Ishikawa (cell line): ENCODE measurements around the gene TIAM1.

Source experiments
- CEBPB ChIP-seq: IDR thresholded peaks from 2 replicates; pipeline ENCODE4 v1.6.1; 2012
- CREB1 ChIP-seq: IDR thresholded peaks from 2 replicates; pipeline ENCODE4 v1.6.1; 2012; ENCODE audit warnings: low read depth
- EGR1 ChIP-seq: IDR thresholded peaks from 2 replicates; pipeline ENCODE4 v1.6.1; 2012
- EP300 ChIP-seq: IDR thresholded peaks from 2 replicates; pipeline ENCODE4 v1.6.1; 2012; ENCODE audit warnings: borderline replicate concordance
- FOXM1 ChIP-seq: IDR thresholded peaks from 2 replicates; pipeline ENCODE4 v1.6.1; 2012; ENCODE audit warnings: low read depth, borderline replicate concordance
- NFIC ChIP-seq: IDR thresholded peaks from 2 replicates; pipeline ENCODE4 v1.6.1; 2012
- RAD21 ChIP-seq: IDR thresholded peaks from 2 replicates; pipeline ENCODE4 v1.6.1; 2012; ENCODE audit warnings: low read depth
- TAF1 ChIP-seq: IDR thresholded peaks from 2 replicates; pipeline ENCODE4 v1.6.1; 2012; ENCODE audit warnings: low read depth, mild to moderate bottlenecking
- TCF12 ChIP-seq: IDR thresholded peaks from 2 replicates; pipeline ENCODE4 v1.6.1; 2012; ENCODE audit warnings: low read depth
- TEAD4 ChIP-seq: IDR thresholded peaks from 2 replicates; pipeline ENCODE4 v1.6.1; 2012
- YY1 ChIP-seq: IDR thresholded peaks from 2 replicates; pipeline ENCODE4 v1.6.1; 2012; ENCODE audit warnings: low read depth
- ZBTB7A ChIP-seq: IDR thresholded peaks from 2 replicates; pipeline ENCODE4 v1.6.1; 2012; ENCODE audit warnings: low read depth
- TF ChIP-seq, protein P1 (sequence below): IDR thresholded peaks from 2 replicates; pipeline ENCODE4 v1.6.1; 2012
- TF ChIP-seq, protein P2 (sequence below): IDR thresholded peaks from 2 replicates; pipeline ENCODE4 v1.6.1; 2012
- TF ChIP-seq, protein P3 (sequence below): IDR thresholded peaks from 2 replicates; pipeline ENCODE4 v1.6.1; 2012; ENCODE audit warnings: low read depth, mild to moderate bottlenecking

The TIAM1 gene

DNA sequence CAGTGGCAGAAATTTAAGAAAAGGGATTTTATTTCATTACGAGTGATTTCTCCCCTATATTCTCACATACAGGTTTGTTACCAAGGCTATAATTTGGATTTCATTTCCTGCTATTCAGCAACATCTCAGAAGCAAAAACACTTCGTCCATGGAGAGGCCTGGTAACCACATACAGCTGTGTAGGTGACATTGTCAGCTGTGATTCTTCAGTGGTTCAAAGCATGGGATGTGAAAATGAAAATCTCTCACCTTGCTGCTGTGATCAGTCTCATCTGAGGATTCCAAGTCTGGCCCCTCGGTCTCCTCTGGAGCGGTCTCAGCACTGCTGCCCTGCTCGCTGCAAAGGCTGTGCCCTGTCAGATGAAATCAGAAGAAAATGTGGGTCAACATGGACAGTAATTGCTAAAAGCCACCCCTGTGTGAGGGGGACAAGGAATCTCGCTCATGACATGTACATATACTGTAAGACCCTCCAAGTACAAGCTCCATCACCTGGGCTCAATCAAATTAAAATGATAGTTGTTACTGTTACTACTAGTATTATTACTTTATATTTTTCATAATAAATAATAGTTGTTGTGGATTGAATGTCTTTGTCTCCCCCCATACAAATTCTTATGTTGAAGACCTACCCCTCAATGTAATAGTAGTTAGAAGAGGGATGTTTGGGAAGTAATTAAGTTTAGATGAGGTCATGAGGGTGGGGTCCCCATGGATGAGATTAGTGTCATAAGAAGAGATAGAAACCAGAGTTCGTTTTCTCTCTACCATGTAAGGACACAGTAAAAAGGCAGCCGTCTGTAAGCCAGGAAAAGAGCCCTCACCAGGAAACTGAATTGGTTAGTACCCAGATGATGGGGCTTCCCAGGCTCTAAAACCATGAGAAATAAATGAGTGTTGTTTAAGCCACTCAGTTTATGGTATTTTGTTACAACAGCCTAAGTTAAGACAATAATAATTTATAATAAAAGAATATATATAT is 179.1 kb downstream of the TIAM1 start:
- TF ChIP-seq CEBPB (no peak), EP300 (no peak), TAF1 (no peak), EGR1 (no peak), CREB1 (no peak), TCF12 (no peak), ZBTB7A (no peak), YY1 (no peak), RAD21 (no peak), NFIC (no peak), TEAD4 (no peak), FOXM1 (no peak)
- TF ChIP-seq, protein P1, sequence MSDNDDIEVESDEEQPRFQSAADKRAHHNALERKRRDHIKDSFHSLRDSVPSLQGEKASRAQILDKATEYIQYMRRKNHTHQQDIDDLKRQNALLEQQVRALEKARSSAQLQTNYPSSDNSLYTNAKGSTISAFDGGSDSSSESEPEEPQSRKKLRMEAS = no peak
- TF ChIP-seq, protein P2, sequence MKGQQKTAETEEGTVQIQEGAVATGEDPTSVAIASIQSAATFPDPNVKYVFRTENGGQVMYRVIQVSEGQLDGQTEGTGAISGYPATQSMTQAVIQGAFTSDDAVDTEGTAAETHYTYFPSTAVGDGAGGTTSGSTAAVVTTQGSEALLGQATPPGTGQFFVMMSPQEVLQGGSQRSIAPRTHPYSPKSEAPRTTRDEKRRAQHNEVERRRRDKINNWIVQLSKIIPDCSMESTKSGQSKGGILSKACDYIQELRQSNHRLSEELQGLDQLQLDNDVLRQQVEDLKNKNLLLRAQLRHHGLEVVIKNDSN = no peak
- TF ChIP-seq, protein P3, sequence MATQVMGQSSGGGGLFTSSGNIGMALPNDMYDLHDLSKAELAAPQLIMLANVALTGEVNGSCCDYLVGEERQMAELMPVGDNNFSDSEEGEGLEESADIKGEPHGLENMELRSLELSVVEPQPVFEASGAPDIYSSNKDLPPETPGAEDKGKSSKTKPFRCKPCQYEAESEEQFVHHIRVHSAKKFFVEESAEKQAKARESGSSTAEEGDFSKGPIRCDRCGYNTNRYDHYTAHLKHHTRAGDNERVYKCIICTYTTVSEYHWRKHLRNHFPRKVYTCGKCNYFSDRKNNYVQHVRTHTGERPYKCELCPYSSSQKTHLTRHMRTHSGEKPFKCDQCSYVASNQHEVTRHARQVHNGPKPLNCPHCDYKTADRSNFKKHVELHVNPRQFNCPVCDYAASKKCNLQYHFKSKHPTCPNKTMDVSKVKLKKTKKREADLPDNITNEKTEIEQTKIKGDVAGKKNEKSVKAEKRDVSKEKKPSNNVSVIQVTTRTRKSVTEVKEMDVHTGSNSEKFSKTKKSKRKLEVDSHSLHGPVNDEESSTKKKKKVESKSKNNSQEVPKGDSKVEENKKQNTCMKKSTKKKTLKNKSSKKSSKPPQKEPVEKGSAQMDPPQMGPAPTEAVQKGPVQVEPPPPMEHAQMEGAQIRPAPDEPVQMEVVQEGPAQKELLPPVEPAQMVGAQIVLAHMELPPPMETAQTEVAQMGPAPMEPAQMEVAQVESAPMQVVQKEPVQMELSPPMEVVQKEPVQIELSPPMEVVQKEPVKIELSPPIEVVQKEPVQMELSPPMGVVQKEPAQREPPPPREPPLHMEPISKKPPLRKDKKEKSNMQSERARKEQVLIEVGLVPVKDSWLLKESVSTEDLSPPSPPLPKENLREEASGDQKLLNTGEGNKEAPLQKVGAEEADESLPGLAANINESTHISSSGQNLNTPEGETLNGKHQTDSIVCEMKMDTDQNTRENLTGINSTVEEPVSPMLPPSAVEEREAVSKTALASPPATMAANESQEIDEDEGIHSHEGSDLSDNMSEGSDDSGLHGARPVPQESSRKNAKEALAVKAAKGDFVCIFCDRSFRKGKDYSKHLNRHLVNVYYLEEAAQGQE = no peak

DNA sequence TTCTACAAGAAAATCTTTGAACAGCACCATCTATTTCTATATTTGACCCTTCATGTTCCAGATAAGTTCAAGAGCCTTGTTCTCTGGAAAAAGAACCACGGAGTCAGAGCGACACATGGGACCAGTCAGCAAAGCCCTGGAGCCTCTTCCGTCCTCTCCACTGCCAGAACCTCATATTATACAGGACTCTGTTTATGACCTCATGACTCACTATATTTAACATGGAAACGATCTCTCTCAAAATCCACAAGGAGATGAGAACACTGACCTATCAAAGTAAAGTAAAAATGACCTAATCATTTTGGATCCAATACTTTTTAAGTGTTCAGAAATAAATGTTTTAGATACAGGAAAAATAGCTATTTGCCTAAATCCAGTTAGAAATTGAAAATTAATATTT is 181.2 kb downstream of the TIAM1 start:
- TF ChIP-seq, protein P3 = no peak
- TF ChIP-seq, protein P1 = no peak

DNA sequence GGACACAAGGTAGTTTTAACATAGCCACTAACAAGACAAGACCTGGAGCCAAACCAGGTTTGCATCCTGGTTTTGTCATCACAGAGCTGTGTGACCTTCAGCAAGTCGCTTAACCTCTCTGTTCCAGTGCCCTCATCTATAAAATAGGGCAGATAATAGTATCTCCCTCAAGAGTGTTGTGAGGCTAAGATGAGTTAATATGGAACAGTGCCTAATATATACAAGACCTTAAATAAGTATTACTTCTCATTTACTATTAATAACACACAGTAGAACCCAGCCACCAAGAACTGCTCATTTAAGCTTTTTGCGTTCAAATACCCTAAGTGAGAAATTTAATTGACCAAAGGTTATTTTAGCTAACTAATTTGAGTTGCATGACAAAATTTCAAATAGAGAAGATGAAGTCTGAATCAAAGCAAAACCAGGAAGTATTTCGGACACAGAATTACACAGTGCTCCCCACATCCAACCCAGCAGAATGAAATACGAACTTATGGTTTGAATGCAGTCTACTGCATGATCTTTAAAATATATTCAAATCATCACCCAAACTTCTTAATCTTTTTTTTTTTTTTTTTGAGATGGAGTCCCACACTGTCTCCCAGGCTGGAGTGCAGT is 181.9 kb downstream of the TIAM1 start:
- TF ChIP-seq RAD21 (no peak), CREB1 (no peak), EGR1 (no peak), TEAD4 (no peak), TAF1 (no peak), FOXM1 (no peak), EP300 (no peak), NFIC (no peak), CEBPB (no peak)
- TF ChIP-seq, protein P1 = no peak

DNA sequence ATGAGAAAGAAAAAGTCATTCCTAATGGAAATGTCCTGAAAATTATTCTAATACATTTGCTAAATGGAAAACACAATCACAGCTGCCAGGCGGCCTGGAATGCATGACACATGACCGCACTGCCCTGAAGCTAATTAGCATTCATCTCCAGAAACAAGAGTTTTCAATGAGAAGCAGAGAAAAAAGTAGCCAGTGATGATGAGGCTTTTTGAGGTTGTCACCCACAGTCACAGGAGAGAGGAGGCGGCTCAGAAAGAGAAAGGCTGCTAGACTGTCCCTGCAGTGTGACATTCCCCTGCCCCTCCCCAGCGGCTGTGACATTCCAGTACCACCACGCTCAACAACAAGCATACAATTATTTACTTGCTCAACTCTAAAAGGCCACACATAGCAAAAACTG is 182.9 kb downstream of the TIAM1 start:
- TF ChIP-seq CREB1 (no peak), TEAD4 (no peak), EGR1 (no peak), YY1 (no peak), FOXM1 (no peak), CEBPB (no peak), RAD21 (no peak), ZBTB7A (no peak), EP300 (no peak), NFIC (no peak), TCF12 (no peak), TAF1 (no peak)
- TF ChIP-seq, protein P3 = no peak
- TF ChIP-seq, protein P2 = no peak
- TF ChIP-seq, protein P1 = no peak
